ENCODE data around the gene CHURC1. TPM values are rescaled to one million over a fixed set of nuclear protein-coding genes. Genes with fewer than 3 reads are reported as not detected.
A peak's percentile ranks its signal among the peaks of the same experiment; 100 is the strongest.

The CHURC1 gene
- total RNA-seq, 4 donors from 2014 or later, result 53.6 to 113 (median 81.9) TPM

- TF ChIP-seq CTCF (IDR thresholded peaks at IDR 0.05), result no peak
- DNase-seq (ENCODE audit: low spot score) (no peak), ATAC-seq (ENCODE audit: low FRiP score) (no peak)
Observed at GRCh38 chr14:64871344-64871743, 42.9 kb upstream of the CHURC1 start.

DNA sequence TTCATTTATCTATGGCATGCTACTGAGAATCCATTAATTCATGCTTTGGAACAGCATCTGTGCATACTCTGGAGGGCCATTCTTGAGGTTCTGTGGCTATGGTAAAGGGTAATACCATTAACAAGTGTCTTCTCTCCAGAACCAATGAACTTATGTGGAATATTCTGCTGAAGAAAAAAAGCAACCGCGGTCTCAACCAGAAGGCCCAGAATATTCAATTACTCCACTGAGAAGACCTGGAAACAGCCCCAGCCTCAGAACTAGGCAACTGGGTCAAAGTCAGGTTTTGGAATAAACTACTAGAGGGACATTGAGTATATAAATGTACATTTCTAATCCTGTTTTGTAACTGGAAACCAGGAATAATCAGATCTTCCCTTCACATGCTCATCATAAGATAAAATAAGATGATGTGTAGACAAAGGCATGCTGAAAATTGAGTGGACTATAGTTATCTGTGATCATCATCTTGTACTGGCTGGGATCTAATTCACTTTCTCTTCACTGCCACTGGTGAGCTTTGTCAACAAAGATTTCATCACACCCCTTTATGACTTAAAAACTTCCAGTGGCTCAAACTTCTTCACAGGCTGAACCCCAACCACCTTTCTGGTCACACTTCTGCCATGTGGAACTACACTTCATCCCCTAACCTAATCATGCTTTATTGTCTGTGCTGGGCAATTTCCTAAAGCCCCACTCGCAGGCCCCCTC is 40.6 kb upstream of the CHURC1 start:
- no peak for DNase-seq (ENCODE audit: low spot score)
- no peak for ATAC-seq (ENCODE audit: low FRiP score)
- TF ChIP-seq CTCF (IDR thresholded peaks at IDR 0.05), result no peak

DNA sequence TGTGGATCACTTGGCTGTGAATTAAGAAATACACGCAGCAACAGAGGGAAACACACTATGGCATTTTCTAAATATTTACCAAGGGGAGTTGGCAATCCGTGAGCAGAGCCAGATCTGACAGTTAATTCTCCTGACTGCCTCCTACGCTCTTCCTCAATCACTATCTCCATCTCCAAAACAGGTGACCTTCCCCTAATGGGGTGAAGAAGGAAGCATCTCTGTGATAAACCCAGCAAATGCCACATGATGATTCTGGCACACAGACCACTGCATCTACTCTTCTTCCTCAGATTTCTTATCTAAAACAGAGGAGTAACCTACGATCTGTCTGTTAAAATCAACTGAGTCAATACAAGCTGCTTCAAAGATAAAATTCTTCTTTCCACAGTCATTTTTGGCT is 38.9 kb upstream of the CHURC1 start:
- TF ChIP-seq CTCF (IDR thresholded peaks at IDR 0.05), result no peak
- no peak for DNase-seq (ENCODE audit: low spot score)
- ATAC-seq (ENCODE audit: low FRiP score), result no peak

- ATAC-seq (ENCODE audit: low FRiP score) (no peak), DNase-seq (ENCODE audit: low spot score) (no peak)
- no peak for TF ChIP-seq CTCF (IDR thresholded peaks at IDR 0.05)
Observed at GRCh38 chr14:64877846-64878245, 36.4 kb upstream of the CHURC1 start.

GRCh38 chr14:64878837-64879634 is 35.2 kb upstream of the CHURC1 start:
- no peak for TF ChIP-seq CTCF (IDR thresholded peaks at IDR 0.05)
- no peak for DNase-seq (ENCODE audit: low spot score)
- peak; percentile 33 for ATAC-seq (ENCODE audit: low FRiP score)

DNA sequence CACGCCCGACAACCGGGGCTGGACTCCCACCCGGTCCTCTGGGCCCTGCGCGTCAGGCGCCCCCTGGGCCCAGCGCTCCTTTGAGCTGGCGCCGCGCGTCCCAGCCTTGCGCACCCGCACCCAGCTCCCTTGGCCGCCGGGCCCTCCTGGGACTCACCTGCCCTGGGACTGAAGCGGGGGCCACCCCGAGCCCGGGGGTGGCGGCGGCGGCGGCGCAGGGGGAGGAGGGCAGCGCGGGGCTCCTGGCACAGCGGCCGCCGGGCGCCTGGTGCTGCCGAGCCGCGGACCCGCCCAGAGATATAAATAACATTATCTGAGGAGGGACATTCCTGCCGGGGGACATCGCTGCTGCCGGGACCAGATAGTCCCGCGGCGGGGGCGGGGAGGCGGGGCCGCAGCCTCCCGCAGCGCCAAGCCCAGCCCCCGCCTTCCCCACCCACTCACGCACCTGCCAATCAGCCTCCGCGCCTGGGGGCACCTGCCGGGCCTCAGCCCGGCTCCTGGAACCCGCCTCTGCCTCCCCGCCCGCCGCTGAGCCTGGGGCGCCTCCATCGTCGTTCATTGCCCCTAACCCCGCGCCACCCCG is 34.5 kb upstream of the CHURC1 start, which contains the start of gene SPTB:
Gene SPTB, minus strand, starts transcription at position 273 of the 586 bp plus-strand sequence. CDS start 56,813 bp downstream, outside the sequence.
- TF ChIP-seq CTCF (IDR thresholded peaks at IDR 0.05), result no peak
- DNase-seq (ENCODE audit: low spot score) (no peak), ATAC-seq (ENCODE audit: low FRiP score) (peak; percentile 80)

Measured in omental fat pad (tissue), 4 donors.